GM19351 (cell line): ENCODE data around the gene BDNF.

Experiments used
- ATAC-seq: cut with Tn5 transposase; IDR thresholded peaks from one replicate; pipeline ENCODE4 v1.9.1; 2021; ENCODE audit warnings: mild to moderate bottlenecking, moderate library complexity; ENCODE audit not compliant: unreplicated experiment

Gene BDNF

GRCh38 chr11:27626938-27627586 lies 73.2 kb downstream of the BDNF start:
- no peak for ATAC-seq

DNA sequence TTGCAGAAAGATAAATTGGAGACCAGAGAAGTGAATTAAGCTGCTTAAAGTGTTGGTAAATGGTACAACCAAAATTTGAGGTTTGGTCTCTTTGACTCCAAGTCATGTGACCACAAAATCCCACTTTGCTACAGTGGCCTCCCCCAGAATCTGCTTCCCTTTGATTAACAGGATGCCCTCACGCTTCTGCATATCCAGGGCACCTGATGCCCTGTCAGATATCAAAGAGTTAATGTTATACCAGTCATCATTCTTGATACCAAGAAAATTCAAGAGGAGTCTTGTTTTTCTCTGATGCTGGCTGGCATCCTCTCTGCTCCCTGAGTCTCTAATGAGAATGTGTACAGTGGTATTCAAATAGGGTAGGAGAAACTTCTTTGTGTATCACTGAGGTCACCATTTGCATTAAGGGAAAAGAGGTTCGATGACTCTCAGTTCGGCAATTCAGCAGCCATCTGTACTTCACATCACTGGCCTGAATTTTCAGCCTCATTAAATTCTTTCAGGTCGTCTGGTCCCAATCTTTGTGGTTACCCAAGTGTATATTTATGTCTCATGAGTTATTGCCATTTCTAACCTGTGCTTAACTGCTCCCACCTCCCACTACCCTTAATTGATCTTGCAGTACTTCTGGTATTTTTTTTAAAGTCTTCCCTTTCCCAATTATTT lies 73.9 kb downstream of the BDNF start:
- ATAC-seq = no peak

DNA sequence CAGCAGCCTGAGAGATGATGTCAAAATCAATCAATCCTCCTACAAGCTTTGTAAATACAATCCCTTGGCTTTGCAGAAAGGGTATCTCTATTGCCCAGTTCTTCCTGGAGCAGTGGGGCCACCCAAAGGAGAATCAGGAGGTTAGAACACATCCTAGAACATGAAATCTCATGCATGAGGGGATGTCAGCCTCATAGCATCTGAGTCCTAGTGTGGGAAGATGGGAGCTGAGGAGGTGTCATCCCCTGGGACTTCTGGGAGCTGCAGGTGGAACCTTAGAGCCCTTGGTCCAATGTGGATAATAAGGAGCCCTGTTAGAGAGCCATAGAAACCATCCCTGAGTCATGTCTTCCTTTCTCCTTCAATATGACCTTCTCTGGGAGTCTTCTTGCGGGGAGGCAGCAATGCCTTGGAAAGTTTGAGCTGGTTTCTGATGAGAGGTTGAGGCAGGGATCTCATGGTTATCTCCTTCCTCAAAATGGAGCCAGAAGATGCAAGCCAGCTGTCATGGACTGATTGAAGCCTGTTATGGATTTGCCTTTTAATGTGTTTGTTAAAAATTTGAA lies 74.8 kb downstream of the BDNF start:
- no peak for ATAC-seq

DNA sequence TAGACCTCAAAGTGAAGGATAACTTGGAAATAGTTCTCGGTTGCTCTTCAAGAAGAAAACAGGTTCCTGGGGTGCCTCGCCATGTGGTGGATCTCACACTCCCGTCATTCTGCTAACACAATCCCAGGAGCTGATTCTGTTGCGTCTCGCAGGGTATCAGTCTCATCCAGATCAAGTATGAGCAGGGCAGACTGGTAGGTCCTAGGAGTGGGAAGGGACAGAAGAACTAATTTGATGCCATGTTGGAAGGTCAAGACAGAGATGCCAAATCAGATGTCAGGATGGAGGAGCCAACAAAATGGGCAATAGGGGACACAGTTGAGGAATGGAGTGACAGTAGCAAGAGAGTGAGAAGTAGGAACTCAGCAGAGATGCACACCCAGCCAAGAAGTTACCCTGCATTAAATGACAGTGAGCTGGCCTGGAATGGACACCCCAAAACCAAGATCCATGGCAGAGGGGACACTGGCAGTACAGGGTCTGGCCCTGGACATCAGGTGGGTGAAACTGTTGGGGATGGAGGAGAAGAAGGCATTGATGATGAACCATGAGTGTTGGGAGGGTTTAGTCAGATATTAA lies 76.2 kb downstream of the BDNF start:
- ATAC-seq = no peak

- ATAC-seq = no peak
These were observed 77.5 kb downstream of the BDNF start for GRCh38 chr11:27622541-27623300.

GRCh38 chr11:27621405-27622161 lies 78.7 kb downstream of the BDNF start:
- ATAC-seq = no peak

- ATAC-seq = no peak
These were observed 80.4 kb downstream of the BDNF start for GRCh38 chr11:27619763-27620335.

DNA sequence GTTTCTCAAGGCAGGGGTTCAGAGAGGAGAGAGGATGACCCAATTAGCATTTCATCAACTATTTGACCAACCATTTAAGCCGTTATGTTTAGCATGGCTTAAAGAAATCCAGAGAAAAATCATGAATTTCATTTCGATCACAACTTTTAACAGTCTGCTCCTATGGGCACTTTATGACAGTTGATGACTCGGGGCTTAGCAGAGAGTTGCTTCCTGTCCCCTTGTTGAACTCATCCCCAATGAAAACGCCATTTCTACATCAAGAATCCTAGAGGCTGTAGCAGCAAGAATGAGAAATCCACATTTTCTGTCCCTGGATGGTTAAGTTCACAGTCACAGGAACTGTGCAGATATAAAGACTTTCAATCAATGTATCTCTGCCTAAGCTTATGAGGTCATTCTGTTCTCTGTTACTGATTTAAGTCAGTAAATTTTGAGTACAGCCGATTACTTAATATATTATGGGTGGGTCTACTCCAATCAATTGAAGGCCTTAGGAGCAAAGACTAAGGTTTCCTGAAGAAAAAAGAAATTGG lies 81.1 kb downstream of the BDNF start:
- no peak for ATAC-seq

DNA sequence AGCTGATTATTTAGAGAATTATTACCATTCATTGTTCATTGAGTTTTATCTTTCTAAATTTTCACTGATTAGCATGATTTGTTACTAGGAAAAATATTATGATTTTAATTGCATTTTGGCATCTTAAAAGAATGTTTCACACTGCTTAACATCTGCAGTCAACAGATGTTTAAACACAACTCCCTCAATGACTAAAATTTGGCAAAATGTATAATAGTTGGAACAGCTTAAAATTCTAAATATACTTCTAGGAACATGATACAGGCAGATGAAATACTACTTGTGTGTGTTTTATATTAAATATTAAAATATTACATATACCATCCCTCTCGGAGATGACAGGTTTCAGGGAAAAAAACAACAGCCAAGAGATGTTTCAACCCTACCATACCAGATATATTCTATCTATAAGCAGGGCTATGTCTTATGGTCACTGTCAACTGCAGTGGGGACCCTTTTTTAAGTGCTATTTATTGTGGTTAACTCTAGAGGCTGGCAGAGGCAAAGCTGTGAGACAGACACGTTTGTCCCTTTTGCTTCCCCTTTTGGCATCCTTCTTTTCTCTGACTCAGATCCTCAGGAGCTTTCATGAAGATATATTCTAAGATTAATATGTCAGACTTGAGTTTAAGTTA lies 81.9 kb downstream of the BDNF start:
- no peak for ATAC-seq

DNA sequence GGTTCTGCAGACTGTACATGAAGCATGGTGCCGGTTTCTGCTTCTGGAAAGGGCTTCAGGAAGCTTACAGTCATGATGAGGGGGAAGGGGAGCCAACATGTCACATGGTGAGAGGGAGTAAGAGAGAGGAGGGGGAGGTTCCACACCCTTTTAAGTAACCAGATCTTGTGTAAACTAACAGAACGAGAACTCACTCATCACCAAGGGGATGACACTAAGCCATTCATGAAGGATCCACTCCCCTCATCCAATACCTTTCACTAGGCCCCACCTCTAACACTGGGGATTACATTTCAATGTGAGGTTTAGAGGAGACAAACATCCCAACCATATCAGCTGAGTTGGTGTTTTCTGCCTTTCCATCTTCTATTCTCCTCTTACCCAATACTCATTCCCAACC lies 83.5 kb downstream of the BDNF start:
- ATAC-seq = no peak

DNA sequence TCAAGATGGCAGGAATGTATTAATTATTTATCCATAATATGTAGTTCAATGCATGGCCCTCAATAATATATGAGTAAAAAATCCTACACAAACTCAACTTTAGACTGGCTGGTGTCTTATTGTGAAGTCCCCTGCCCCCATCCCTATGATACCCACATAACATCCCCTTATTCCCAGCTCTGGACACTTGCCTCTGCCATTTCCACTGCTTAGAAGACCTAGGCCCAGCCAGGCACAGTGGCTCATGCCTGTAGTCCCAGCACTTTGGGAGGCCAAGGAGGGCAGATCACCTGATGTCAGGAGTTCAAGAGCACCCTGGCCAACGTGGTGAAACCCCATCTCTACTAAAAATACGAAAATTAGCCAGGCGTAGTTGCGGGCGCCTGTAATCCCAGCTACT lies 84.4 kb downstream of the BDNF start:
- no peak for ATAC-seq

GRCh38 chr11:27614092-27614491 lies 86.2 kb downstream of the BDNF start:
- no peak for ATAC-seq

- ATAC-seq = no peak
These were observed 87.0 kb downstream of the BDNF start for GRCh38 chr11:27612932-27613880.

DNA sequence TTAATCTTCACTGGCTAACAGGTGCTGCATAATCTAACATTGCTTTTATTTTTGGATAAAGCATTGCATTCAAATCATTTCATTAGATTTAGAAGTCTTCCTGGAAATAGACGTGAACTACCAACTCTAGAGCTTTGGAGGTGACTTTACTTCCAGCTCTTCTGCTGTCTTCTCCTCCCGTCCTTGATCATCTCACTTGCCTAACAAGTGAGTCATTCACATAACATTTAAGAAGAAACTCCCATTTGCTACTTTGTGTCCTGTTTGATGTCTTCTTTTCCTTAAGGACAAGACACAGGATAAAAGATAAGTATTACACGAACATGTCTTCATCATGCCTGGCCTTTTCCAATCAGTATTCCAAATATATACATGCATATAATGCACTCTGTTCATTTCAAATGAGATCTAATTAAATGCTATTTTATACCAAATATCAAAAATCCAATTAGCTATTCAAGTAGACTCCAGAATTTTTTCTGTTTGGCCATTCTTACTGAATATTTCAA lies 88.3 kb downstream of the BDNF start:
- no peak for ATAC-seq

GRCh38 chr11:27611390-27611789 lies 88.9 kb downstream of the BDNF start:
- no peak for ATAC-seq

DNA sequence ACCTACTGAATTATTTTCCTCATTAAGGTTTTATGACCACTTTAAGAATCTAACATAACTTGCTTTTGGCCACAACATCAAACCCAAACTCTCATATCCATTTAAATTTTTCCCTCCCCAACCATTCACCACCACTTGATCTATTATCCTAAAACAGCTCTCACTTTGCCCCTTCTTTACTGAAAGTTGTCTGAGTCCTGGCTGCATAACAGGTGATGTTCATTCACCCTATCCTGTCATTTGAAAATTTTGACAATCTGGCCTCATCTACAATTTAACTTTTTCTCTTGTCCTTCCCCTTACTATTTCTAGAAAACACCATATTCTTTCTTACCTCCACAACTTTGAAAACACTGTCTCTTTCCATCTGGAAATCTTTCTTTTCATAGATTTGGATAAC lies 89.3 kb downstream of the BDNF start:
- no peak for ATAC-seq

- ATAC-seq = no peak
These were observed 90.0 kb downstream of the BDNF start for GRCh38 chr11:27610280-27610679.

DNA sequence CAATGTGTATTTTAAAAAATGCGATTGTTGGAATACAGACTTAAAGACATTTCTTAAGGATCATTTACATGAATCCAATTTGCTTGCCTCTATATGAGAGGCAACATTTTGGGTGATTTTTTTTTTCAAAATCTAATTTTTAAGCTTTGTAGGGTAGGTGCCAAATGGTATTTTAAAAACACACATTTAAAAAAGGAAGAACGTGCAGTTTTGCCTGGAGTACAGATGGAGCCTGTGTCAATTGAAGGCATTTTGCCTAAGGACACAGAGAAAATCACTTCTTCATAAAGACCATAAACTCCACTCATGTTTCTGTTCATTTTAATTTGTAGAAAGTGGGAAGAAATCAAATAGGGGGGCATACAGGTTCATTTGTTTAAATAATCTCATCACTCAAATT lies 91.3 kb downstream of the BDNF start:
- no peak for ATAC-seq
